Mesendoderm (in vitro differentiated cells): ENCODE data around the gene PIEZO1. TPM values are rescaled to one million over a fixed set of nuclear protein-coding genes. Genes with fewer than 3 reads are reported as not detected.

Experiments used
- DNase-seq: peaks from one replicate; pipeline ENCODE4 v3.0.0; 2013
- H2AK5ac ChIP-seq: 2 replicates; pipeline ENCODE4 v1.6.1; 2013; ENCODE audit warnings: low read length, inconsistent platforms
- H2BK120ac ChIP-seq: 2 replicates; pipeline ENCODE4 v1.6.1; 2013; ENCODE audit warnings: low read depth, mild to moderate bottlenecking, low read length, moderate library complexity, mixed read lengths
- H2BK15ac ChIP-seq: replicated peaks from 2 replicates; pipeline ENCODE4 v1.6.1; 2013; ENCODE audit warnings: low read depth, mild to moderate bottlenecking, moderate library complexity
- H2BK5ac ChIP-seq: 2 replicates; pipeline ENCODE4 v1.6.1; 2013; ENCODE audit warnings: low read length, inconsistent platforms
- H3K18ac ChIP-seq: 2 replicates; pipeline ENCODE4 v1.6.1; 2013; ENCODE audit warnings: mild to moderate bottlenecking, low read length, mixed read lengths
- H3K23ac ChIP-seq: one replicate; pipeline ENCODE4 v1.6.1; 2013; ENCODE audit warnings: low read length
- H3K27ac ChIP-seq: 2 replicates; pipeline ENCODE4 v1.5.1; 2013; ENCODE audit warnings: low read depth, mild to moderate bottlenecking, inconsistent platforms, low read length, moderate library complexity
- H3K27me3 ChIP-seq: 2 replicates; pipeline ENCODE4 v1.6.1; 2013; ENCODE audit warnings: low read length, control low read depth, mild to moderate bottlenecking, inconsistent platforms; ENCODE audit not compliant: insufficient read depth, poor library complexity
- H3K36me3 ChIP-seq: 2 replicates; pipeline ENCODE4 v1.6.1; 2013; ENCODE audit warnings: low read length, inconsistent platforms; ENCODE audit not compliant: control insufficient read depth, insufficient read depth
- H3K4ac ChIP-seq: one replicate; pipeline ENCODE4 v1.6.1; 2013; ENCODE audit warnings: low read depth, mild to moderate bottlenecking, low read length, moderate library complexity
- H3K4me1 ChIP-seq: 2 replicates; pipeline ENCODE4 v1.6.1; 2013; ENCODE audit warnings: low read depth, low read length, inconsistent platforms; ENCODE audit not compliant: control insufficient read depth
- H3K4me2 ChIP-seq: 2 replicates; pipeline ENCODE4 v1.6.1; 2013; ENCODE audit warnings: low read length
- H3K4me3 ChIP-seq: 2 replicates; pipeline ENCODE4 v1.5.1; 2013; ENCODE audit warnings: mild to moderate bottlenecking, low read length
- H3K56ac ChIP-seq: one replicate; pipeline ENCODE4 v1.6.1; 2013; ENCODE audit warnings: low read length
- H3K79me1 ChIP-seq: 2 replicates; pipeline ENCODE4 v1.6.1; 2013; ENCODE audit warnings: low read length, inconsistent platforms
- H3K79me2 ChIP-seq: 2 replicates; pipeline ENCODE4 v1.6.1; 2013; ENCODE audit warnings: mild to moderate bottlenecking, low read length; ENCODE audit not compliant: control insufficient read depth, insufficient read depth
- H3K9ac ChIP-seq: 2 replicates; pipeline ENCODE4 v1.6.1; 2013; ENCODE audit warnings: low read length, inconsistent platforms
- H4K5ac ChIP-seq: one replicate; pipeline ENCODE4 v1.6.1; 2013; ENCODE audit warnings: low read length
- H4K8ac ChIP-seq: one replicate; pipeline ENCODE4 v1.6.1; 2013; ENCODE audit warnings: low read depth, mild to moderate bottlenecking, control low read depth, low read length, moderate library complexity
- WGBS: extraction: QIAGEN DNeasy Blood & Tissue Kit; methylation state at CpG from one replicate; pipeline ENCODE4 v1.1.7; 2013; ENCODE audit warnings: low lambda C conversion rate, missing lambda C conversion rate; ENCODE audit not compliant: insufficient coverage; ENCODE audit errors: extremely low coverage; 5-methylcytosine and 5-hydroxymethylcytosine counted together
- polyA plus RNA-seq, 2 experiments: library from polyadenylated mRNA; stranded (reverse); fragments of 200-250 nt; gene quantifications; one replicate each; pipeline ENCODE4 v1.2.3, GENCODE V29; 2013

Gene PIEZO1
- 37.5 TPM for polyA plus RNA-seq (2013, experiment 1 of 2)
- polyA plus RNA-seq (2013, experiment 2 of 2) = 38.4 TPM

GRCh38 chr16:88785106-88785924 is at the start of gene PIEZO1:
Gene PIEZO1, minus strand, starts transcription at chr16:88785220. Its CDS starts 256 bp downstream, at chr16:88784964.
- H3K18ac ChIP-seq = peak within 1 kb of the TSS; percentile 98
- H3K4ac ChIP-seq = peak within 1 kb of the TSS; percentile 82
- peak within 1 kb of the TSS; percentile 48 for H3K4me2 ChIP-seq
- DNase-seq = peak; percentile 46
- H3K27me3 ChIP-seq = no peaks in the 10 kb centered on the region
- H4K5ac ChIP-seq = no peak within 1 kb of the TSS
- no peak within 1 kb of the TSS for H4K8ac ChIP-seq
- no peak within 1 kb of the TSS for H2BK5ac ChIP-seq
- H3K23ac ChIP-seq = no peak within 1 kb of the TSS
- H3K4me1 ChIP-seq = no peaks in the 10 kb centered on the region
- peak within 1 kb of the TSS; percentile 82 for H3K9ac ChIP-seq
- no CpG with 5 or more reads among the region's 110 CpGs for WGBS
- peaks cover 24% of the 10 kb centered on the region for H3K79me2 ChIP-seq
- peak within 1 kb of the TSS; percentile 88 for H3K56ac ChIP-seq
- H3K79me1 ChIP-seq = peaks cover 5% of the 10 kb centered on the region
- no peaks in the 10 kb centered on the region for H3K36me3 ChIP-seq
- H2BK15ac ChIP-seq = no peak within 1 kb of the TSS
- no peak within 1 kb of the TSS for H2AK5ac ChIP-seq
- peak within 1 kb of the TSS; percentile 48 for H2BK120ac ChIP-seq
- peak within 1 kb of the TSS; percentile 74 for H3K27ac ChIP-seq
- H3K4me3 ChIP-seq = peak within 1 kb of the TSS; percentile 29

- no peaks in the 10 kb centered on the region for H3K36me3 ChIP-seq
Observed at GRCh38 chr16:88834670-88835069, 49.6 kb upstream of the PIEZO1 start.

GRCh38 chr16:88833086-88833485 is 48.1 kb upstream of the PIEZO1 start:
- no CpG with 5 or more reads among the region's 13 CpGs for WGBS
- no peak overlapping the region for H2BK5ac ChIP-seq
- no peak overlapping the region for H3K4me2 ChIP-seq
- H3K56ac ChIP-seq = no peak overlapping the region
- no peak overlapping the region for H3K18ac ChIP-seq
- H3K4ac ChIP-seq = no peak overlapping the region
- H3K36me3 ChIP-seq = no peaks in the 10 kb centered on the region
- H4K5ac ChIP-seq = no peak overlapping the region
- no peak for DNase-seq
- no peaks in the 10 kb centered on the region for H3K27me3 ChIP-seq
- H3K4me1 ChIP-seq = no peaks in the 10 kb centered on the region
- H3K79me1 ChIP-seq = no peaks in the 10 kb centered on the region
- no peaks in the 10 kb centered on the region for H3K79me2 ChIP-seq
- no peak overlapping the region for H3K27ac ChIP-seq
- no peak overlapping the region for H3K4me3 ChIP-seq
- no peak overlapping the region for H2BK15ac ChIP-seq
- H2BK120ac ChIP-seq = no peak overlapping the region
- no peak overlapping the region for H3K9ac ChIP-seq
- H3K23ac ChIP-seq = no peak overlapping the region
- no peak overlapping the region for H2AK5ac ChIP-seq
- H4K8ac ChIP-seq = no peak overlapping the region

More at GRCh38 chr16:88834670-88835069, 49.6 kb upstream of the PIEZO1 start:
- no peaks in the 10 kb centered on the region for H3K4me1 ChIP-seq
- no peak overlapping the region for H3K18ac ChIP-seq
- no peak overlapping the region for H3K4me2 ChIP-seq
- no peak overlapping the region for H3K4ac ChIP-seq
- no peaks in the 10 kb centered on the region for H3K79me2 ChIP-seq
- H2BK15ac ChIP-seq = no peak overlapping the region
- H2BK5ac ChIP-seq = no peak overlapping the region
- no peak overlapping the region for H3K56ac ChIP-seq
- no peak overlapping the region for H4K8ac ChIP-seq
- H3K27me3 ChIP-seq = no peaks in the 10 kb centered on the region
- no peak overlapping the region for H2BK120ac ChIP-seq
- H2AK5ac ChIP-seq = no peak overlapping the region
- no peak for DNase-seq
- no peak overlapping the region for H3K23ac ChIP-seq
- H3K4me3 ChIP-seq = no peak overlapping the region
- H3K79me1 ChIP-seq = no peaks in the 10 kb centered on the region
- H3K27ac ChIP-seq = no peak overlapping the region
- H3K9ac ChIP-seq = no peak overlapping the region
- no peak overlapping the region for H4K5ac ChIP-seq
- no CpG with 5 or more reads among the region's 13 CpGs for WGBS

GRCh38 chr16:88831838-88832237 is 46.8 kb upstream of the PIEZO1 start:
- DNase-seq = no peak
- Histone ChIP-seq H4K5ac (no peak overlapping the region), H3K79me1 (no peaks in the 10 kb centered on the region), H4K8ac (no peak overlapping the region), H3K4me3 (no peak overlapping the region), H2BK120ac (no peak overlapping the region), H3K18ac (no peak overlapping the region), H3K79me2 (no peaks in the 10 kb centered on the region), H2AK5ac (no peak overlapping the region), H3K4ac (no peak overlapping the region), H3K9ac (no peak overlapping the region), H3K4me2 (no peak overlapping the region), H3K27ac (no peak overlapping the region), H2BK15ac (no peak overlapping the region), H2BK5ac (no peak overlapping the region), H3K56ac (peak overlapping the region; percentile 25), H3K36me3 (no peaks in the 10 kb centered on the region), H3K23ac (no peak overlapping the region), H3K27me3 (no peaks in the 10 kb centered on the region), H3K4me1 (no peaks in the 10 kb centered on the region)
- WGBS = no CpG with 5 or more reads among the region's 13 CpGs

GRCh38 chr16:88830783-88831182 is 45.8 kb upstream of the PIEZO1 start:
- no peaks in the 10 kb centered on the region for H3K27me3 ChIP-seq
- H4K5ac ChIP-seq = no peak overlapping the region
- H3K4me2 ChIP-seq = no peak overlapping the region
- no CpG with 5 or more reads among the region's 14 CpGs for WGBS
- no peak overlapping the region for H3K9ac ChIP-seq
- no peak overlapping the region for H3K18ac ChIP-seq
- no peak overlapping the region for H2BK15ac ChIP-seq
- no peak for DNase-seq
- H3K23ac ChIP-seq = no peak overlapping the region
- no peaks in the 10 kb centered on the region for H3K36me3 ChIP-seq
- H3K4ac ChIP-seq = no peak overlapping the region
- H2AK5ac ChIP-seq = no peak overlapping the region
- H3K27ac ChIP-seq = no peak overlapping the region
- no peaks in the 10 kb centered on the region for H3K79me2 ChIP-seq
- no peak overlapping the region for H2BK120ac ChIP-seq
- H3K79me1 ChIP-seq = no peaks in the 10 kb centered on the region
- H2BK5ac ChIP-seq = no peak overlapping the region
- H3K4me1 ChIP-seq = no peaks in the 10 kb centered on the region
- no peak overlapping the region for H3K4me3 ChIP-seq
- H3K56ac ChIP-seq = no peak overlapping the region
- no peak overlapping the region for H4K8ac ChIP-seq
